A549 (cell line): ENCODE results near the gene INPPL1. TPM values are rescaled to one million over a fixed set of nuclear protein-coding genes. Genes with fewer than 3 reads are reported as not detected.
A peak's percentile ranks its signal among the peaks of the same experiment; 100 is the strongest.

Source experiments
- ATAC-seq, 2 experiments: fragments of 200-7000 bp in 1 of 2; fragments of >200 bp in 1 of 2; cut with Nextera tagmentation in 1 of 2; cut with Tn5 transposase in 1 of 2; 3 replicates each; pipeline versions ENCODE4 v1.8.0 to v1.9.1; 2018 to 2020; ENCODE audit warnings: mild to moderate bottlenecking in 1 of 2, moderate library complexity in 1 of 2
- CTCF ChIA-PET: fragments of 300-600 bp; sonication (Branson Sonifier 250); formaldehyde crosslinking; extraction: SDS; loops from one replicate; lab custom pipeline; 2021; ENCODE audit warnings: antibody characterized with exemption, inconsistent platforms; lab: Yijun Ruan, JAX
- POLR2A ChIA-PET: fragments of 350-600 bp; formaldehyde crosslinking; extraction: SDS; loops from one replicate; lab custom pipeline; 2021; ENCODE audit warnings: antibody characterized with exemption, inconsistent platforms; lab: Yijun Ruan, JAX
- DNase-seq, 2 experiments: peaks; one replicate each; pipeline versions ENCODE4 v3.0.0 to v3.0.0-alpha.2; 2011 to 2016; ENCODE audit warnings: low read depth in 1 of 2, low spot score in 1 of 2
- FAIRE-seq: peaks from 2 replicates; lab custom pipeline; 2011; peaks lifted over from hg19 to GRCh38; lab: Jason Lieb, UNC
- H3K27ac ChIP-seq, 2 experiments: fragments of >200 bp; sonication (Bioruptor Twin); formaldehyde crosslinking; 3 replicates each; pipeline ENCODE4 v1.5.1; 2016 to 2017
- H3K4me1 ChIP-seq: fragments of >200 bp; sonication (Bioruptor Twin); formaldehyde crosslinking; 3 replicates; pipeline ENCODE4 v1.6.1; 2016
- H3K4me2 ChIP-seq: fragments of >200 bp; sonication (Bioruptor Twin); formaldehyde crosslinking; 3 replicates; pipeline ENCODE4 v1.6.1; 2016
- H3K4me3 ChIP-seq: fragments of >200 bp; sonication (Bioruptor Twin); formaldehyde crosslinking; 3 replicates; pipeline ENCODE4 v1.5.1; 2016
- H3K9me3 ChIP-seq: fragments of >200 bp; sonication (Bioruptor Twin); formaldehyde crosslinking; 3 replicates; pipeline ENCODE4 v1.6.1; 2016
- CEBPB ChIP-seq, 2 experiments: fragments of >200 bp in 1 of 2; sonication (Bioruptor Twin) in 1 of 2; formaldehyde crosslinking in 1 of 2; IDR thresholded peaks; 2 replicates each; pipeline ENCODE4 v1.6.1; 2012 to 2016
- CTCF ChIP-seq: fragments of >200 bp; sonication (Bioruptor Twin); formaldehyde crosslinking; IDR thresholded peaks from 3 replicates; pipeline ENCODE4 v1.5.1; 2016
- EHMT2 ChIP-seq: fragments of 200-600 bp; sonication (generic); IDR thresholded peaks from 2 replicates; pipeline ENCODE4 v1.6.1; 2016; ENCODE audit warnings: antibody characterized with exemption, low read depth, mild to moderate bottlenecking, moderate library complexity
- FOSB ChIP-seq: fragments of 250-450 bp; sonication (Bioruptor Pico); IDR thresholded peaks from 2 replicates; pipeline ENCODE4 v1.5.0; 2020; ENCODE audit warnings: mild to moderate bottlenecking, moderate library complexity
- HEYL ChIP-seq: fragments of 250-450 bp; sonication (Bioruptor Pico); IDR thresholded peaks from 2 replicates; pipeline ENCODE4 v1.8.0; 2021; ENCODE audit warnings: mild to moderate bottlenecking, moderate library complexity
- JUN ChIP-seq, 2 experiments: fragments of >200 bp; sonication (Bioruptor Twin); formaldehyde crosslinking; IDR thresholded peaks; 2 replicates in 1 of 2; 3 replicates in 1 of 2; pipeline ENCODE4 v1.6.1; 2016 to 2017
- JUNB ChIP-seq: fragments of >200 bp; sonication (Bioruptor Twin); formaldehyde crosslinking; IDR thresholded peaks from 2 replicates; pipeline ENCODE4 v1.6.1; 2016
- KDM5A ChIP-seq: fragments of 200-600 bp; sonication (generic); IDR thresholded peaks from 2 replicates; pipeline ENCODE4 v1.6.1; 2016; ENCODE audit warnings: antibody characterized with exemption, mild to moderate bottlenecking
- MAX ChIP-seq: IDR thresholded peaks from 2 replicates; pipeline ENCODE4 v1.6.1; 2012
- NPAS2 ChIP-seq: fragments of 250-450 bp; sonication (Bioruptor Pico); IDR thresholded peaks from 2 replicates; pipeline ENCODE4 v1.8.0; 2022; ENCODE audit warnings: mild to moderate bottlenecking, moderate library complexity, borderline replicate concordance
- PBX3 ChIP-seq: IDR thresholded peaks from 2 replicates; pipeline ENCODE4 v1.6.1; 2012
- POLR2A ChIP-seq: IDR thresholded peaks from 2 replicates; pipeline ENCODE4 v1.6.1; 2012; ENCODE audit warnings: mild to moderate bottlenecking, low read length
- RAD21 ChIP-seq, 2 experiments: fragments of >200 bp in 1 of 2; sonication (Bioruptor Twin) in 1 of 2; formaldehyde crosslinking in 1 of 2; IDR thresholded peaks in 1 of 2; conservative IDR thresholded peaks in 1 of 2; 2 replicates in 1 of 2; 3 replicates in 1 of 2; pipeline ENCODE4 v1.6.1; 2012 to 2018; ENCODE audit warnings: inconsistent platforms in 1 of 2
- RARB ChIP-seq: fragments of 250-450 bp; sonication (Bioruptor Pico); IDR thresholded peaks from 2 replicates; pipeline ENCODE4 v1.8.0; 2021; ENCODE audit warnings: mild to moderate bottlenecking, moderate library complexity
- RFX5 ChIP-seq: fragments of 450-650 bp; IDR thresholded peaks from 2 replicates; pipeline ENCODE4 v1.7.1; 2014; ENCODE audit warnings: antibody characterized with exemption, mild to moderate bottlenecking, moderate library complexity
- SMC3 ChIP-seq: fragments of >200 bp; sonication (Bioruptor Twin); formaldehyde crosslinking; IDR thresholded peaks from 3 replicates; pipeline ENCODE4 v1.6.1; 2018; ENCODE audit warnings: inconsistent platforms
- TP53 ChIP-seq: fragments of 250-450 bp; sonication (Bioruptor Pico); IDR thresholded peaks from 2 replicates; pipeline ENCODE4 v1.5.0; 2021; ENCODE audit warnings: mild to moderate bottlenecking, moderate library complexity
- WGBS: methylation state at CpG from one replicate; pipeline ENCODE4 v1.1.6; 2017; ENCODE audit errors: missing lambda C conversion rate; 5-methylcytosine and 5-hydroxymethylcytosine counted together
- polyA minus RNA-seq: library from RNA; depleted of rRNA, polyadenylated mRNA; stranded (reverse); fragments of >200 nt; gene quantifications from 2 replicates; pipeline ENCODE4 v1.2.3, GENCODE V29; 2011; rRNA and poly(A)+ RNA removed
- polyA plus RNA-seq, 4 experiments: library from polyadenylated mRNA; depleted of rRNA in 3 of 4; stranded (reverse); fragments of >200 nt; fragmentation: RNase III in 1 of 4; extraction: RNeasy Plus Mini Kit Qiagen cat#74134 plus additional on column Dnase treatment in 1 of 4; gene quantifications; 2 replicates in 3 of 4; 3 replicates in 1 of 4; pipeline ENCODE4 v1.2.3, GENCODE V29; 2011 to 2017
- TF ChIP-seq, protein P1 (sequence below): IDR thresholded peaks from 2 replicates; pipeline ENCODE4 v1.6.1; 2012; ENCODE audit warnings: low read depth, borderline replicate concordance
- TF ChIP-seq, protein P2 (sequence below): fragments of 200-600 bp; sonication (generic); IDR thresholded peaks from 2 replicates; pipeline ENCODE4 v1.6.1; 2016; ENCODE audit warnings: antibody characterized with exemption, mild to moderate bottlenecking, moderate library complexity

The INPPL1 gene
- 67.4 and 84.8 TPM in 2 replicates for polyA plus RNA-seq (2011; rRNA removed)
- 58.1 and 79.4 TPM in 2 replicates for polyA plus RNA-seq (2012; cell fraction: cytosol; rRNA removed)
- polyA plus RNA-seq (2012; cell fraction: nucleus; rRNA removed), result 441 and 536 TPM in 2 replicates
- 94.5 to 117 TPM (median 103 TPM) in 3 replicates for polyA plus RNA-seq (2017; fragmentation: RNase III; extraction: RNeasy Plus Mini Kit Qiagen cat#74134 plus additional on column Dnase treatment)
- 129 and 131 TPM in 2 replicates for polyA minus RNA-seq

DNA sequence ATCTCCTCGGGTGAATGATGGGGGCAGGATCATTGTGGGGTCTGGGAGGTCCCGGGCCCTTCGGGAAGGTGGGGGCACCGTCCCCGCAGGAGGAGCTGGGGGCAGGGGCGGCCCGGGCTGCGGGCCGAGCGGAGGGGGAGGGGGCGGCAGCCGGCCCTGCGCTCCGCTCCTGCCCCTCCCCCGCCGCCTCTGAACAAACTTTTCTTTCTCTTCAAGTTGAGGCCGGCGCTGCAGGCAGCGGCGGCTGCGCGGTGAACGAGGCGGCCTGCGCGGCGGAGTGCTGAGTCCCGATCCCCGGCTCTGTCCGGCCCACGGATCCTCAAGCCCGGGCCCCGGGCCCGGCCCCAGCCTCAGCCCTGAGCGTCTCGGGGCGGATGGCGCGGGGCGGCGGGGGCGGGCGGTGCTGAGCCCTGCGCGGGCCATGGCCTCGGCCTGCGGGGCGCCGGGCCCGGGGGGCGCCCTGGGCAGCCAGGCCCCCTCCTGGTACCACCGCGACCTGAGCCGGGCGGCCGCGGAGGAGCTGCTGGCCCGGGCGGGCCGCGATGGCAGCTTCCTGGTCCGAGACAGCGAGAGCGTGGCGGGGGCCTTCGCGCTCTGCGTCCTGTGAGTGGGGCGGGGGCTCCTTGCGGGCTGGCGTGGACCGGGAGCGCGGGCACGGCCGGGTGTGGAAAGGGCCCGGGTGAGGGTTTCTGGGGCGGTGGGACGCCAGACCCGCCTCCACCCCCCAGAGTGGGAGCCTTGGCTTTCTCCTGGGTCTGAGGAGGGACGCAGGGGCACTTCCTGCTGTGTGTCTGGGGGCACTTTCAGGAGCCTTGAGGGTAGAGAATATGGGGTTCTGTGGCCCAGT, at the start of gene INPPL1:
INPPL1 (plus strand) TSS at position 204 of the 847 bp plus-strand sequence; CDS start at position 422, 218 bp downstream.
- Histone ChIP-seq H3K27ac (peak within 1 kb of the TSS; percentile 97 to 98), H3K4me3 (peak within 1 kb of the TSS; percentile 92), H3K4me2 (peak within 1 kb of the TSS; percentile 93), H3K9me3 (no peaks in the 10 kb centered on the region), H3K4me1 (peaks cover 24% of the 10 kb centered on the region)
- WGBS, result no CpG with 5 or more reads among the region's 81 CpGs
- ChIA-PET CTCF (interaction anchor here (1.0 to 9.4 kb wide), 2 partner anchors 12 to 206 kb away, joined by 4 to 83 read pairs; no protein-coding TSS in a partner anchor), POLR2A (no interaction called here)
- ATAC-seq, result peak in 1 of 2 experiments; percentile 6; a peak in 1 of 6 replicates
- no peak for DNase-seq
- no peak for FAIRE-seq
- no peak for TF ChIP-seq SMC3
- TF ChIP-seq POLR2A, result 0 out of 2 replicates have a peak, but pooled peaks have one; percentile 17
- no peak for TF ChIP-seq KDM5A
- TF ChIP-seq RFX5, result no peak
- no peak for TF ChIP-seq HEYL (CRISPR knock-in tag)
- TF ChIP-seq TP53 (CRISPR knock-in tag), result no peak
- no peak for TF ChIP-seq JUNB
- TF ChIP-seq RARB, result no peak
- TF ChIP-seq, protein P1, sequence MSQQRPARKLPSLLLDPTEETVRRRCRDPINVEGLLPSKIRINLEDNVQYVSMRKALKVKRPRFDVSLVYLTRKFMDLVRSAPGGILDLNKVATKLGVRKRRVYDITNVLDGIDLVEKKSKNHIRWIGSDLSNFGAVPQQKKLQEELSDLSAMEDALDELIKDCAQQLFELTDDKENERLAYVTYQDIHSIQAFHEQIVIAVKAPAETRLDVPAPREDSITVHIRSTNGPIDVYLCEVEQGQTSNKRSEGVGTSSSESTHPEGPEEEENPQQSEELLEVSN, result no peak
- TF ChIP-seq RAD21 (conservative IDR thresholded peaks at IDR 0.05 in 1 of 2, IDR thresholded peaks at IDR 0.05 in 1 of 2), result no peak
- no peak for TF ChIP-seq CTCF
- peak in 1 of 2 experiments; percentile 27; a peak in 1 of 5 replicates for TF ChIP-seq JUN (IDR thresholded peaks at IDR 0.05)
- TF ChIP-seq CEBPB (IDR thresholded peaks at IDR 0.05), result no peak
- TF ChIP-seq FOSB (CRISPR knock-in tag), result no peak

- ChIA-PET POLR2A (no interaction called here), CTCF (no interaction called here)
- TF ChIP-seq NPAS2 (CRISPR knock-in tag), result no peak
- TF ChIP-seq MAX, result no peak
- TF ChIP-seq EHMT2, result no peak
- TF ChIP-seq, protein P2, sequence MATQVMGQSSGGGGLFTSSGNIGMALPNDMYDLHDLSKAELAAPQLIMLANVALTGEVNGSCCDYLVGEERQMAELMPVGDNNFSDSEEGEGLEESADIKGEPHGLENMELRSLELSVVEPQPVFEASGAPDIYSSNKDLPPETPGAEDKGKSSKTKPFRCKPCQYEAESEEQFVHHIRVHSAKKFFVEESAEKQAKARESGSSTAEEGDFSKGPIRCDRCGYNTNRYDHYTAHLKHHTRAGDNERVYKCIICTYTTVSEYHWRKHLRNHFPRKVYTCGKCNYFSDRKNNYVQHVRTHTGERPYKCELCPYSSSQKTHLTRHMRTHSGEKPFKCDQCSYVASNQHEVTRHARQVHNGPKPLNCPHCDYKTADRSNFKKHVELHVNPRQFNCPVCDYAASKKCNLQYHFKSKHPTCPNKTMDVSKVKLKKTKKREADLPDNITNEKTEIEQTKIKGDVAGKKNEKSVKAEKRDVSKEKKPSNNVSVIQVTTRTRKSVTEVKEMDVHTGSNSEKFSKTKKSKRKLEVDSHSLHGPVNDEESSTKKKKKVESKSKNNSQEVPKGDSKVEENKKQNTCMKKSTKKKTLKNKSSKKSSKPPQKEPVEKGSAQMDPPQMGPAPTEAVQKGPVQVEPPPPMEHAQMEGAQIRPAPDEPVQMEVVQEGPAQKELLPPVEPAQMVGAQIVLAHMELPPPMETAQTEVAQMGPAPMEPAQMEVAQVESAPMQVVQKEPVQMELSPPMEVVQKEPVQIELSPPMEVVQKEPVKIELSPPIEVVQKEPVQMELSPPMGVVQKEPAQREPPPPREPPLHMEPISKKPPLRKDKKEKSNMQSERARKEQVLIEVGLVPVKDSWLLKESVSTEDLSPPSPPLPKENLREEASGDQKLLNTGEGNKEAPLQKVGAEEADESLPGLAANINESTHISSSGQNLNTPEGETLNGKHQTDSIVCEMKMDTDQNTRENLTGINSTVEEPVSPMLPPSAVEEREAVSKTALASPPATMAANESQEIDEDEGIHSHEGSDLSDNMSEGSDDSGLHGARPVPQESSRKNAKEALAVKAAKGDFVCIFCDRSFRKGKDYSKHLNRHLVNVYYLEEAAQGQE, result no peak
- TF ChIP-seq SMC3, result no peak
- TF ChIP-seq PBX3, result no peak
- Histone ChIP-seq H3K4me1 (peaks cover 11% of the 10 kb centered on the region; the same call in 1 of the 3 replicates), H3K4me3 (no peak overlapping the region), H3K27ac (no peak overlapping the region), H3K4me2 (no peak overlapping the region), H3K9me3 (no peaks in the 10 kb centered on the region)
- FAIRE-seq (no peak), DNase-seq (no peak), ATAC-seq (no peak)
- 78% methylated on average over 6 of the region's 6 CpGs for WGBS
Measured at GRCh38 chr11:72177656-72178055, 46.9 kb upstream of the INPPL1 start.
